Prostate gland (tissue), 2 donors: ENCODE data around the gene RSPH4A. TPM values are rescaled to one million over a fixed set of nuclear protein-coding genes. Genes with fewer than 3 reads are reported as not detected.

ENCODE experiments used
- DNase-seq: peaks from one replicate; pipeline ENCODE4 v3.0.0-alpha.2; 2019; ENCODE audit warnings: low spot score
- H3K27ac ChIP-seq, 2 donors: fragments of 200-600 bp; sonication (generic); 2 replicates each; pipeline ENCODE4 v1.5.1; 2017 to 2019
- H3K27me3 ChIP-seq: fragments of 200-600 bp; sonication (generic); replicated peaks from 2 replicates; pipeline ENCODE4 v1.5.1; 2019; ENCODE audit not compliant: insufficient read depth
- H3K36me3 ChIP-seq, 2 donors: fragments of 200-600 bp; sonication (generic); 1 replicate in 1 of 2; 2 replicates in 1 of 2; pipeline versions ENCODE4 v1.5.1 to v1.8.1; 2017 to 2019
- H3K4me1 ChIP-seq: fragments of 200-600 bp; sonication (generic); replicated peaks from 2 replicates; pipeline ENCODE4 v1.5.1; 2019
- H3K4me3 ChIP-seq, 2 donors: fragments of 200-600 bp; sonication (generic); 2 replicates each; pipeline ENCODE4 v1.5.1; 2017 to 2019
- H3K9me3 ChIP-seq: fragments of 200-600 bp; sonication (generic); 2 replicates; pipeline ENCODE4 v1.5.1; 2017
- POLR2A ChIP-seq: fragments of 450-650 bp; IDR thresholded peaks from one replicate; pipeline ENCODE4 v1.6.1; 2016; ENCODE audit warnings: antibody characterized with exemption, mild to moderate bottlenecking
- POLR2AphosphoS5 ChIP-seq: sonication (generic); formaldehyde crosslinking; IDR thresholded peaks from one replicate; pipeline ENCODE4 v1.6.1; 2017; ENCODE audit warnings: antibody characterized with exemption
- WGBS: methylation state at CpG from one replicate; pipeline ENCODE4 v1.1.5; 2018; 5-methylcytosine and 5-hydroxymethylcytosine counted together
- intact Hi-C: fragments of 100-400 bp; cut with DNase I; formaldehyde crosslinking; loops from one replicate; pipeline ENCODE4 v1.14.2; 2022
- total RNA-seq, 2 donors: library from RNA; depleted of rRNA; stranded (reverse); fragments of >200 nt; gene quantifications; one replicate each; pipeline ENCODE4 v1.1.0, GENCODE V29; 2016
- TF ChIP-seq, protein P1 (sequence below), 4 experiments: fragments of 200-600 bp in 2 of 4; fragments of 450-650 bp in 2 of 4; sonication (generic) in 2 of 4; IDR thresholded peaks; 1 replicate in 3 of 4; 2 replicates in 1 of 4; pipeline ENCODE4 v1.5.1; 2016 to 2019; ENCODE audit warnings: antibody characterized with exemption in 4 of 4, mild to moderate bottlenecking in 2 of 4, moderate library complexity in 2 of 4

Gene RSPH4A
- total RNA-seq, 2 donors from 2014 or later = 0.23 to 1.5 TPM

DNA sequence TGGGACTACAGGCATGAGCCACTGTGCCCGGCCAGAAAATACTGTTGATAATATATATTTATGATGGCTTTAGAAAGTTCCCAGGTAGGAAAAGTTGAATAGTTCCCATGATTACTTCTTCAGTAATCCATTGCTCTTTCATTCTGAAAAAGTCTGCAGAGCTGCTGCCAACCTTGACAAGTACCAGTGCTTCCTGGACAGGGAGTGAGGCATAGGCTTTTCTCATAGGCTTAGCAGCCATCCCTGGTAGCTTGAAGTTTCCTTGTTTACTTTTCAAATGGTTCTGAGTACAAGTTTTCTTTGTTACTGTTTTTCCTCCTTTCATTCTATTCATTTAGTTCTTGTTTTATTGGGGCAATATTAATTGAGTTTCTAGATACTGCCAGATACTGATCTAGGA, 37.1 kb upstream of the RSPH4A start:
- 77% methylated on average over 1 of the region's 1 CpG for WGBS
- DNase-seq = no peak
- Histone ChIP-seq H3K27ac (no peak overlapping the region), H3K4me3 (no peak overlapping the region), H3K27me3 (no peaks in the 10 kb centered on the region), H3K36me3 (no peaks in the 10 kb centered on the region), H3K4me1 (no peaks in the 10 kb centered on the region), H3K9me3 (no peaks in the 10 kb centered on the region)
- intact Hi-C loops = no loop called here
- TF ChIP-seq POLR2AphosphoS5 (no peak), POLR2A (no peak)
- TF ChIP-seq, protein P1, sequence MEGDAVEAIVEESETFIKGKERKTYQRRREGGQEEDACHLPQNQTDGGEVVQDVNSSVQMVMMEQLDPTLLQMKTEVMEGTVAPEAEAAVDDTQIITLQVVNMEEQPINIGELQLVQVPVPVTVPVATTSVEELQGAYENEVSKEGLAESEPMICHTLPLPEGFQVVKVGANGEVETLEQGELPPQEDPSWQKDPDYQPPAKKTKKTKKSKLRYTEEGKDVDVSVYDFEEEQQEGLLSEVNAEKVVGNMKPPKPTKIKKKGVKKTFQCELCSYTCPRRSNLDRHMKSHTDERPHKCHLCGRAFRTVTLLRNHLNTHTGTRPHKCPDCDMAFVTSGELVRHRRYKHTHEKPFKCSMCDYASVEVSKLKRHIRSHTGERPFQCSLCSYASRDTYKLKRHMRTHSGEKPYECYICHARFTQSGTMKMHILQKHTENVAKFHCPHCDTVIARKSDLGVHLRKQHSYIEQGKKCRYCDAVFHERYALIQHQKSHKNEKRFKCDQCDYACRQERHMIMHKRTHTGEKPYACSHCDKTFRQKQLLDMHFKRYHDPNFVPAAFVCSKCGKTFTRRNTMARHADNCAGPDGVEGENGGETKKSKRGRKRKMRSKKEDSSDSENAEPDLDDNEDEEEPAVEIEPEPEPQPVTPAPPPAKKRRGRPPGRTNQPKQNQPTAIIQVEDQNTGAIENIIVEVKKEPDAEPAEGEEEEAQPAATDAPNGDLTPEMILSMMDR (IDR thresholded peaks at IDR 0.05) = no peak

DNA sequence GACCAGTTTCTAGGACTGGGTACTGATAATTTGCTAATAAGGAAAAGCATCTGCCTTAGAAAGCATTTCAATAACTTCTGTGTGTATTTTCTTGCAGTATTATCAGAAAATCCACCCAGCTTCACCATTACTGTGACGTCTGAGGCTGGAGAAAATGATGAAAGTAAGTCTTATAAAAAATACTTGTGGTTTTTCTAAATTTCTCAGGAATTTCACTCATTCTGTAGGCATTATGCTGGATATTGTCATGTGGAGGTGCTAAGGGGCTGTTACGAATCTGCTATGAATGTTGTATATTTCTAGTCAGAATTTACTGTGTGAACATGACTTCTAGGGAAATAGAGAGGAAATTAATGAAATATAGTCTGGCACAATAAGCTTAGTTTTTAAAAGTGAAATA, 36.1 kb upstream of the RSPH4A start:
- WGBS = 90% methylated on average over 2 of the region's 2 CpGs
- Histone ChIP-seq H3K36me3 (no peaks in the 10 kb centered on the region), H3K27ac (no peak overlapping the region), H3K27me3 (no peaks in the 10 kb centered on the region), H3K4me3 (no peak overlapping the region), H3K4me1 (no peaks in the 10 kb centered on the region), H3K9me3 (no peaks in the 10 kb centered on the region)
- DNase-seq = no peak
- intact Hi-C loops = no loop called here
- TF ChIP-seq POLR2A (no peak), POLR2AphosphoS5 (no peak)
- TF ChIP-seq, protein P1 (IDR thresholded peaks at IDR 0.05) = no peak

DNA sequence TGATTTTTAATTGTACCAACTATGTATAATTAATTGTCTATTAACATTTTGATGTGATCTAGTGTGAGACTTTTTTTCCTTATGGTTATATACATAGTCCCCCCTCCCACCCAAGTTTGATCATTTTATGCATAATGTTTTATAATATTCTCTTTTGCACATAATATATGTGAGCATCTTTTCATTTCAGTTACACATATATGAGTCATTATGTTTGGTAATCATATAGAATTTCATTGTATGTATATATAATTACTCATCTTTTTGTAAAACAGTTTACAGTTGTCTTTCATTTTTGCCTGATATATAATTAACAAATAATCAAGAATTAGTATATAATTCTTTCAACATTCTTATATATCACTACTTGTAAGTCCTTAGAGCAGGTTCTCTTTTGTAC, 30.0 kb upstream of the RSPH4A start:
- no peak overlapping the region for H3K27ac ChIP-seq
- no peaks in the 10 kb centered on the region for H3K4me1 ChIP-seq
- intact Hi-C loops = no loop called here
- no peaks in the 10 kb centered on the region for H3K9me3 ChIP-seq
- H3K27me3 ChIP-seq = no peaks in the 10 kb centered on the region
- TF ChIP-seq, protein P1 (IDR thresholded peaks at IDR 0.05) = no peak
- TF ChIP-seq POLR2A = no peak
- no peak for TF ChIP-seq POLR2AphosphoS5
- DNase-seq = no peak
- H3K36me3 ChIP-seq = no peaks in the 10 kb centered on the region
- no peak overlapping the region for H3K4me3 ChIP-seq

DNA sequence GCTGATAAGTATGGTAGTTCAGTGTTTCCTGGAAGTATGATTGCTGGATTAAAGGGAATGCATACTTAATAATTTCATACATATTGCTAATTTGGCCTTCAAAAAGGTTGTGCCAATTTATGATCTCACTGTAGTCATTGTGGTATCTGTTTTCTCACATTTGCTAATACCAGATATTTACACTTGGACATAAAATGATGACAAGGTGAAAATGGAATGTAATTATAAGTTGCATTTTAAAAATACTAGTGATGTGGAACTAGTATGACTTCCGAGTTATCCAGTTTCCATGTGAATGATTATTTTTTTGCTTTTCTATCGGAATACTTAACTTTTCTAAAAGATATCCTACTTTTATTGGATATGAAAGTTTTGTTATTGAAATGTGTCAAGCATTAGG, 29.5 kb upstream of the RSPH4A start:
- no peak overlapping the region for H3K4me3 ChIP-seq
- H3K27me3 ChIP-seq = no peaks in the 10 kb centered on the region
- no peaks in the 10 kb centered on the region for H3K36me3 ChIP-seq
- DNase-seq = no peak
- intact Hi-C loops = no loop called here
- WGBS = 92% methylated on average over 2 of the region's 2 CpGs
- H3K27ac ChIP-seq = no peak overlapping the region
- TF ChIP-seq POLR2A = no peak
- H3K9me3 ChIP-seq = no peaks in the 10 kb centered on the region
- H3K4me1 ChIP-seq = no peaks in the 10 kb centered on the region

DNA sequence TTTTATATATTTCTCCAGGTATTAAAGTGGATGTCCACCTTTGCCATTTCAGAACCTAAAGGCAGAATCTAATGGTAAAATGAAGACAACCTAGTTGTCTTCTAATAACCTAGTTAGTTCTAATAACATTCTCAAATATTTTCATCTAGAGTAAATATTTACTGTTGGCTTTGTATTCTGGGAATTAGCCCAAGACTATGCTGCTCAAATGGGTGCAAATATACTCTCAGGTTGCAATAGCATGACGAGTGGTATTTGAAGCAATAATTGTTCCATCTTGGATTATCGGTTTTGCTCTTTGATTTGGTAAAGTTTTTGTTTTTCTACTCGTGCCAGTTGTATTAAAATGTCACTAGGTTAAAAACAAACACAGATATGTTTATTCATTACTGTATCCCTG, 21.0 kb upstream of the RSPH4A start:
- 73% methylated on average over 3 of the region's 3 CpGs for WGBS
- TF ChIP-seq POLR2AphosphoS5 (no peak), POLR2A (no peak)
- TF ChIP-seq, protein P1 (IDR thresholded peaks at IDR 0.05) = no peak
- no peaks in the 10 kb centered on the region for H3K36me3 ChIP-seq

More for the DNA sequence above, 21.0 kb upstream of the RSPH4A start:
- H3K27me3 ChIP-seq = no peaks in the 10 kb centered on the region
- no peaks in the 10 kb centered on the region for H3K9me3 ChIP-seq
- intact Hi-C loops = no loop called here
- no peak for DNase-seq
- H3K4me3 ChIP-seq = no peak overlapping the region
- H3K4me1 ChIP-seq = no peaks in the 10 kb centered on the region
- no peak overlapping the region for H3K27ac ChIP-seq
